ENCODE measurements around the gene OR52E8. TPM values are rescaled to one million over a fixed set of nuclear protein-coding genes. Genes with fewer than 3 reads are reported as not detected.

OR52E8 gene
- total RNA-seq, 4 donors from 2014 or later: not detected

DNA sequence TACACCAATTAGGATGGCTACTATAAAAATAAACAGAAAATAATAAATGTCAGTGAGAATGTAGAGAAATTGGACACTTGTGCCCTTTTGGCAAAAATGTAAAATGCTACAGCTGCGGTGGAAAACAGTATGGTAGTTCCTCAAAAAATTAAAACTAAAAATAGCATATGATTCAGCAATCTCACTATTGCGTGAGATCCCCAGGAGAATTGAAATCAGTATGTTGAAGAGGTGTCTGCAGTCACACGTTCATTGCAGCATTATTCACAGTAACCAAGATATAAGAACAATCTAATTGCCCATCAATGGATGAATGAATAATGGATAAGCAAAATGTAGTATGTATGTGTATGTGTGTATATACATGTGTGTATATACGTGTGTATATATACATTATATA, 42.0 kb downstream of the OR52E8 start:
- Histone ChIP-seq H3K36me3 (no peaks in the 10 kb centered on the region), H3K27ac (replicated peaks in 1 of 4) (no peak overlapping the region), H3K9me3 (no peaks in the 10 kb centered on the region), H3K4me3 (no peak overlapping the region), H3K4me1 (peaks cover 0 to 5% (median 0%) of the 10 kb centered on the region in 4 donors), H3K27me3 (no peaks in the 10 kb centered on the region)
- TF ChIP-seq POLR2AphosphoS5 (IDR thresholded peaks at IDR 0.05) (no peak), POLR2A (IDR thresholded peaks at IDR 0.05; ENCODE audit: low read depth) (no peak), EP300 (IDR thresholded peaks at IDR 0.05) (no peak)
- TF ChIP-seq, protein P1, sequence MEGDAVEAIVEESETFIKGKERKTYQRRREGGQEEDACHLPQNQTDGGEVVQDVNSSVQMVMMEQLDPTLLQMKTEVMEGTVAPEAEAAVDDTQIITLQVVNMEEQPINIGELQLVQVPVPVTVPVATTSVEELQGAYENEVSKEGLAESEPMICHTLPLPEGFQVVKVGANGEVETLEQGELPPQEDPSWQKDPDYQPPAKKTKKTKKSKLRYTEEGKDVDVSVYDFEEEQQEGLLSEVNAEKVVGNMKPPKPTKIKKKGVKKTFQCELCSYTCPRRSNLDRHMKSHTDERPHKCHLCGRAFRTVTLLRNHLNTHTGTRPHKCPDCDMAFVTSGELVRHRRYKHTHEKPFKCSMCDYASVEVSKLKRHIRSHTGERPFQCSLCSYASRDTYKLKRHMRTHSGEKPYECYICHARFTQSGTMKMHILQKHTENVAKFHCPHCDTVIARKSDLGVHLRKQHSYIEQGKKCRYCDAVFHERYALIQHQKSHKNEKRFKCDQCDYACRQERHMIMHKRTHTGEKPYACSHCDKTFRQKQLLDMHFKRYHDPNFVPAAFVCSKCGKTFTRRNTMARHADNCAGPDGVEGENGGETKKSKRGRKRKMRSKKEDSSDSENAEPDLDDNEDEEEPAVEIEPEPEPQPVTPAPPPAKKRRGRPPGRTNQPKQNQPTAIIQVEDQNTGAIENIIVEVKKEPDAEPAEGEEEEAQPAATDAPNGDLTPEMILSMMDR (IDR thresholded peaks at IDR 0.05): no peak
- WGBS: 45% methylated on average over 4 of the region's 4 CpGs
- intact Hi-C loops (cut with DNase I): no loop called here
- DNase-seq (ENCODE audit: extremely low spot score): no peak

DNA sequence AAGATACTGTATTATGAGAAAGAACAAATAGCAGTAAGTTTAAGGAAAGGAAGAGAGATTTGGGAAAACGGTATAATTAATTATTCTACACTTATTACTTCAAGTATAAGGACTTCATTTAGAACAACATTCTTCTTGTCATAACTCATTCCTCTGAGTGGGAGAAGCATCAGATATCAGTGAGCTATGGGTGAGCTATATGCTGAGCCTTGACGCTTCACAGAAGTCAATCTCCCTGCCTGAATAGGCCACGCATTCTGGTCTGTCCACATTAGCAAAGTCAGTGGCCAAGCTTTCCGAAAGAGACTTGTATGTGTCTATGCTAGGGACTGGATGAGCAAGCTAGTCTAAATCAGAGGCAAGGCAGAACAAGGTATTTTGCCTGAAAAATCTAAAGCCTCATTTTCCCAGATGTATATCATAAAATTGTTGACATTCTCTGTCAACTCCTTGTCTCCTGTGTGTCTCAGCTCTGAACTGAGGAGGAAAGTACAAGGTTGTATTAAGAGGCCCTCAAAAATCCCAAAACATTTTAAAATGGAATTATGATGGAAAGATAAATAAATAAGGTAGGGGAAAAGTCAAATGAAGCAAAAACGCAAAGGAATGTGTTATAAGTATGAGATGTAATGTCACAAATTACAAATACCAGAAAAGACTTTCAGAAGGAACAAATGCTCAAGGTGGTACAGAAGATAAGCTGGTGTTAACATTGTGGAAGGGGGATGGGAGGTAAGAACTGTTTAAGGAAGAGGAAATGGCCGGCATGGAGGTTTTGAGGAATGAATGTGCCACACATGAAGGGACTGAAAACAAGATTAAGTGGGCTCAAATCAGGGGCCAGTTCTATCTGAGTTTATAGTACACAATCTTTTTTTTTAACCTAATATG, 47.3 kb downstream of the OR52E8 start:
- peaks cover 0 to 9% (median 0%) of the 10 kb centered on the region in 4 donors for H3K27me3 ChIP-seq
- no peaks in the 10 kb centered on the region for H3K9me3 ChIP-seq
- intact Hi-C loops (cut with DNase I): loop anchor here (5.0 to 10.0 kb wide), 3 partner anchors 125 to 688 kb away; partner anchors contain the start of genes TRIM22 and TRIM5
- no peak for DNase-seq (ENCODE audit: extremely low spot score)
- peaks cover 0 to 11% (median 10%) of the 10 kb centered on the region in 4 donors for H3K4me1 ChIP-seq
- TF ChIP-seq EP300 (IDR thresholded peaks at IDR 0.05) (no peak), POLR2A (IDR thresholded peaks at IDR 0.05; ENCODE audit: low read depth) (no peak), POLR2AphosphoS5 (IDR thresholded peaks at IDR 0.05) (no peak)
- TF ChIP-seq, protein P1 (IDR thresholded peaks at IDR 0.05): no peak
- no peaks in the 10 kb centered on the region for H3K36me3 ChIP-seq
- no peak overlapping the region for H3K27ac ChIP-seq (replicated peaks in 1 of 4)
- 65% methylated on average over 6 of the region's 6 CpGs for WGBS
- no peak overlapping the region for H3K4me3 ChIP-seq

DNA sequence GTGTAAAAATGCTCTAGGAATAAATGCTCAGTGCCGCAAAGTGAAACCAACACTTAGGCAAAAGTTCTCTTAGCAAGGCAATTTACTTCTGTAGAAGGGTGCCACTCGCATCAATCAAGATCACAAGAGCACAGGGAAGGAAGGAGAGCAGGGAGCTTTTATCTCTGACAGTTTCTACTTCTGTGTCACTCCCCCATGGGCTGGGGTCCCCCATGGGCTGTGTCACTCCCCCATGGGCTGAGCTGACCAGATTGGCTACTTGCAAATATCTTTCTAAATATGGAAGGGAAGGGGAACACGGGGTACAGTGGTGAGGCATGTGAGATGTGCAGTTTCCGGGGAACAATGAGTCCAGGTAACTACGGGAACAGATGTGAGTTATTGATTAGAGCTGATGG, 48.4 kb downstream of the OR52E8 start:
- no peak for TF ChIP-seq POLR2AphosphoS5 (IDR thresholded peaks at IDR 0.05)
- TF ChIP-seq EP300 (IDR thresholded peaks at IDR 0.05): no peak
- TF ChIP-seq POLR2A (IDR thresholded peaks at IDR 0.05; ENCODE audit: low read depth): no peak
- TF ChIP-seq, protein P1 (IDR thresholded peaks at IDR 0.05): no peak
- intact Hi-C loops (cut with DNase I): loop anchor here (5.0 to 10.0 kb wide), 3 partner anchors 124 to 687 kb away; partner anchors contain the start of genes TRIM22 and TRIM5
- peaks cover 0 to 9% (median 0%) of the 10 kb centered on the region in 4 donors for H3K27me3 ChIP-seq
- H3K9me3 ChIP-seq: peaks cover 0 to under 1% (median 0%) of the 10 kb centered on the region in 4 donors
- H3K4me1 ChIP-seq: peaks cover 0 to 11% (median 10%) of the 10 kb centered on the region in 4 donors
- H3K36me3 ChIP-seq: no peaks in the 10 kb centered on the region
- H3K4me3 ChIP-seq: peak overlapping the region; percentile 48 to 59 (median 50)
- WGBS: 44% methylated on average over 5 of the region's 5 CpGs
- DNase-seq (ENCODE audit: extremely low spot score): no peak
- no peak overlapping the region for H3K27ac ChIP-seq (replicated peaks in 1 of 4)

DNA sequence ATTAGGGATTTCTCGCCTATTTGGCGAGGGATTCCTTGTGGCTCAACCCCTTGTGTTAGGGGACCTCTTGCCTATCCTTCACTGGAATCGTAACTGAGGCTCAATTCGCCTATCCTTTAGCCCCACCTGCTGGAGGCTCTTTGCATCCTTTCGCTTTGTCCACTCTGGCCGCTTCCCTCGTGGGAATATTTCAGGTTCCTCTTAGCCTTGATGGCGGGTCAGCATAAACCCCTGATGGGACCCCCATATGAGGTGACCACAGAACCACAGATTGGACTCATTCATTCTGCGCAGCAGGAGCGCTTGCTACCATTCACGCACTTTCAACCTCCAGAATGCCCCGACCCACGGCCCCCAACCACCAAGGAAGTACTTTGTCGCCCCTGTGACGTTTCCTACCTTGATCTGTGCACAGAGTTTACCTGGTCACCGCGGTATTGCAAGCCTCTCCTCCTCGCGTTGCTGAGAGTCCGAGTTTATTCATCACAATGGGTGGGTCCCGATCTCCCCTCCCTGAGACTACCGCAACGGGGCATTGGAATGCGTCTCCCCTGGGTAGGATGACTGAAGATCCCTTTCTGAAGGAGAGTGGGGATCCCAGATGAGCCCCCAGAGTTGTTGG, 48.9 kb downstream of the OR52E8 start, which contains the start of gene OR52N2:
Gene OR52N2, plus strand, starts transcription at position 425 of the 622 bp plus-strand sequence. CDS start 11,412 bp downstream, outside the sequence.
- Histone ChIP-seq H3K4me1 (peaks cover 0 to 11% (median 10%) of the 10 kb centered on the region in 4 donors), H3K36me3 (no peaks in the 10 kb centered on the region), H3K4me3 (peak within 1 kb of the TSS; percentile 48 to 59 (median 50)), H3K9me3 (peaks cover 0 to 3% (median 0%) of the 10 kb centered on the region in 4 donors), H3K27ac (replicated peaks in 1 of 4) (no peak within 1 kb of the TSS), H3K27me3 (peaks cover 0 to 9% (median 0%) of the 10 kb centered on the region in 4 donors)
- no peak for DNase-seq (ENCODE audit: extremely low spot score)
- TF ChIP-seq POLR2A (IDR thresholded peaks at IDR 0.05; ENCODE audit: low read depth) (no peak), POLR2AphosphoS5 (IDR thresholded peaks at IDR 0.05) (peak in 1 of 2 donors; percentile 43), EP300 (IDR thresholded peaks at IDR 0.05) (no peak)
- TF ChIP-seq, protein P1 (IDR thresholded peaks at IDR 0.05): peak; percentile 80 to 85 (median 84)
- intact Hi-C loops (cut with DNase I): loop anchor here (1.0 to 10.0 kb wide), 4 partner anchors 124 to 686 kb away; partner anchors contain the start of genes TRIM22 and TRIM5
- 5% methylated on average over 23 of the region's 24 CpGs for WGBS
